Right lobe of liver (tissue), 6 donors: ENCODE results near the gene ZNF778. TPM values are rescaled to one million over a fixed set of nuclear protein-coding genes. Genes with fewer than 3 reads are reported as not detected.
A peak's percentile ranks its signal among the peaks of the same experiment; 100 is the strongest.

Experiments used
- ATAC-seq, 4 donors: fragments of 200-7000 bp; cut with Tn5 transposase; one replicate each; pipeline ENCODE4 v1.9.1; 2020; ENCODE audit warnings: mild to moderate bottlenecking in 4 of 4, moderate library complexity in 4 of 4
- DNase-seq, 3 donors: peaks; one replicate each; pipeline ENCODE4 v3.0.0-alpha.2; 2020
- H3K27ac ChIP-seq, 3 donors: fragments of 200-600 bp; one replicate each; pipeline ENCODE4 v1.8.0; 2022
- H3K27me3 ChIP-seq, 2 donors: fragments of 200-600 bp; one replicate each; pipeline ENCODE4 v1.8.0; 2022
- H3K36me3 ChIP-seq, 4 donors: fragments of 200-600 bp; sonication (generic) in 1 of 4; one replicate each; pipeline versions ENCODE4 v1.5.1 to v1.8.0; 2017 to 2022; ENCODE audit warnings: control low read depth in 1 of 4
- H3K4me1 ChIP-seq, 4 donors: fragments of 200-600 bp; sonication (generic) in 1 of 4; one replicate each; pipeline versions ENCODE4 v1.5.1 to v1.8.0; 2017 to 2022; ENCODE audit warnings: control low read depth in 1 of 4
- H3K4me3 ChIP-seq, 3 donors: fragments of 200-600 bp; one replicate each; pipeline ENCODE4 v1.8.0; 2022
- H3K9me3 ChIP-seq, 4 donors: fragments of 200-600 bp; sonication (generic) in 1 of 4; one replicate each; pipeline versions ENCODE4 v1.5.1 to v1.8.0; 2017 to 2022; ENCODE audit warnings: control low read depth in 1 of 4
- POLR2A ChIP-seq: fragments of 450-650 bp; IDR thresholded peaks from one replicate; pipeline ENCODE4 v1.6.1; 2017; ENCODE audit warnings: antibody characterized with exemption, mild to moderate bottlenecking
- WGBS: methylation state at CpG from one replicate; pipeline ENCODE4 v1.1.6; 2018; ENCODE audit warnings: low coverage, low lambda C conversion rate; ENCODE audit not compliant: insufficient coverage; ENCODE audit errors: missing lambda C conversion rate; 5-methylcytosine and 5-hydroxymethylcytosine counted together
- intact Hi-C, 2 donors: fragments of 100-400 bp; cut with DNase I; formaldehyde crosslinking; loops; one replicate each; pipeline versions ENCODE4 v1.11.2 to v1.14.1; 2022
- total RNA-seq, 6 experiments: library from RNA; depleted of rRNA in 2 of 6; stranded (reverse); fragments of >200 nt in 2 of 6; fragmentation: NEBNext Ultra II Directional in 3 of 6; extraction: Animal tissue kit (Norgen Biotek cat#: 25700) in 3 of 6; gene quantifications; one replicate each; pipeline versions ENCODE4 v1.1.0 to v1.2.4, GENCODE V29; 2016 to 2023
- TF ChIP-seq, protein P1 (sequence below), 4 donors: fragments of 200-600 bp in 3 of 4; fragments of 450-650 bp in 1 of 4; IDR thresholded peaks; one replicate each; pipeline versions ENCODE4 v1.5.1 to v1.8.0; 2016 to 2022; ENCODE audit warnings: antibody characterized with exemption in 4 of 4, mild to moderate bottlenecking in 2 of 4
- donor health status: DM: no; HTN: yes; CAD: no.
- donor health status: DM: no; HTN: no; CAD: no.
- donor health status: DM: no; HTN: no; CAD: no.
- donor health status: DM: no; HTN: yes; CAD: no.
- donor health status: DM: no; HTN: yes; CAD: no.

The ZNF778 gene
- total RNA-seq, 6 experiments from 2014 or later, result 2.3 to 11.2 (median 3.1) TPM

- Histone ChIP-seq H3K27ac (no peak overlapping the region), H3K27me3 (no peaks in the 10 kb centered on the region), H3K4me3 (no peak overlapping the region), H3K36me3 (no peaks in the 10 kb centered on the region), H3K9me3 (no peaks in the 10 kb centered on the region), H3K4me1 (no peaks in the 10 kb centered on the region)
- DNase-seq (no peak), ATAC-seq (no peak)
- intact Hi-C loops, result no loop called here
- WGBS, result 87% methylated on average over 6 of the region's 25 CpGs
- TF ChIP-seq POLR2A, result no peak
- TF ChIP-seq, protein P1, sequence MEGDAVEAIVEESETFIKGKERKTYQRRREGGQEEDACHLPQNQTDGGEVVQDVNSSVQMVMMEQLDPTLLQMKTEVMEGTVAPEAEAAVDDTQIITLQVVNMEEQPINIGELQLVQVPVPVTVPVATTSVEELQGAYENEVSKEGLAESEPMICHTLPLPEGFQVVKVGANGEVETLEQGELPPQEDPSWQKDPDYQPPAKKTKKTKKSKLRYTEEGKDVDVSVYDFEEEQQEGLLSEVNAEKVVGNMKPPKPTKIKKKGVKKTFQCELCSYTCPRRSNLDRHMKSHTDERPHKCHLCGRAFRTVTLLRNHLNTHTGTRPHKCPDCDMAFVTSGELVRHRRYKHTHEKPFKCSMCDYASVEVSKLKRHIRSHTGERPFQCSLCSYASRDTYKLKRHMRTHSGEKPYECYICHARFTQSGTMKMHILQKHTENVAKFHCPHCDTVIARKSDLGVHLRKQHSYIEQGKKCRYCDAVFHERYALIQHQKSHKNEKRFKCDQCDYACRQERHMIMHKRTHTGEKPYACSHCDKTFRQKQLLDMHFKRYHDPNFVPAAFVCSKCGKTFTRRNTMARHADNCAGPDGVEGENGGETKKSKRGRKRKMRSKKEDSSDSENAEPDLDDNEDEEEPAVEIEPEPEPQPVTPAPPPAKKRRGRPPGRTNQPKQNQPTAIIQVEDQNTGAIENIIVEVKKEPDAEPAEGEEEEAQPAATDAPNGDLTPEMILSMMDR (IDR thresholded peaks at IDR 0.05), result no peak
These were observed 37.7 kb upstream of the ZNF778 start for GRCh38 chr16:89179656-89180315.

- Histone ChIP-seq H3K27me3 (no peaks in the 10 kb centered on the region), H3K27ac (no peak overlapping the region), H3K4me1 (no peaks in the 10 kb centered on the region), H3K36me3 (no peaks in the 10 kb centered on the region), H3K9me3 (no peaks in the 10 kb centered on the region), H3K4me3 (no peak overlapping the region)
- intact Hi-C loops, result no loop called here
- DNase-seq, result no peak
- 29% methylated on average over 6 of the region's 13 CpGs for WGBS
- no peak for ATAC-seq
- TF ChIP-seq, protein P1 (IDR thresholded peaks at IDR 0.05), result no peak
These were observed 34.0 kb upstream of the ZNF778 start for GRCh38 chr16:89183463-89183862.

- Histone ChIP-seq H3K4me3 (no peak overlapping the region), H3K4me1 (no peaks in the 10 kb centered on the region), H3K9me3 (no peaks in the 10 kb centered on the region), H3K36me3 (no peaks in the 10 kb centered on the region), H3K27ac (no peak overlapping the region), H3K27me3 (no peaks in the 10 kb centered on the region)
- intact Hi-C loops, result no loop called here
- 49% methylated on average over 9 of the region's 26 CpGs for WGBS
- TF ChIP-seq, protein P1 (IDR thresholded peaks at IDR 0.05), result no peak
- TF ChIP-seq POLR2A, result no peak
- DNase-seq (no peak), ATAC-seq (peak in 1 of 4 donors; percentile 12)
These were observed 33.4 kb upstream of the ZNF778 start for GRCh38 chr16:89183975-89184676.

- H3K9me3 ChIP-seq, result no peaks in the 10 kb centered on the region
- H3K4me1 ChIP-seq, result no peaks in the 10 kb centered on the region
- no peak overlapping the region for H3K27ac ChIP-seq
- intact Hi-C loops, result no loop called here
- ATAC-seq, result no peak
- H3K4me3 ChIP-seq, result no peak overlapping the region
- H3K27me3 ChIP-seq, result no peaks in the 10 kb centered on the region
- WGBS, result 42% methylated on average over 5 of the region's 9 CpGs
- TF ChIP-seq, protein P1 (IDR thresholded peaks at IDR 0.05), result no peak
- TF ChIP-seq POLR2A, result no peak
- no peak for DNase-seq
- no peaks in the 10 kb centered on the region for H3K36me3 ChIP-seq
These were observed 32.9 kb upstream of the ZNF778 start for GRCh38 chr16:89184677-89184932.
